ENCODE data around the gene TRIM46.
"Not testable (repeated sequence)": the region's sequence is repeated elsewhere in the genome, so short reads cannot be mapped to it uniquely, and the experiment has no call there.

Gene TRIM46

GRCh38 chr1:155208541-155209311, 35.1 kb downstream of the TRIM46 start, which contains the start of gene MTX1:
TSS of gene MTX1 (plus strand) at chr1:155208695. CDS start at chr1:155208805, 110 bp downstream.
- peak; percentile 76 to 90 (median 84) for DNase-seq

DNA sequence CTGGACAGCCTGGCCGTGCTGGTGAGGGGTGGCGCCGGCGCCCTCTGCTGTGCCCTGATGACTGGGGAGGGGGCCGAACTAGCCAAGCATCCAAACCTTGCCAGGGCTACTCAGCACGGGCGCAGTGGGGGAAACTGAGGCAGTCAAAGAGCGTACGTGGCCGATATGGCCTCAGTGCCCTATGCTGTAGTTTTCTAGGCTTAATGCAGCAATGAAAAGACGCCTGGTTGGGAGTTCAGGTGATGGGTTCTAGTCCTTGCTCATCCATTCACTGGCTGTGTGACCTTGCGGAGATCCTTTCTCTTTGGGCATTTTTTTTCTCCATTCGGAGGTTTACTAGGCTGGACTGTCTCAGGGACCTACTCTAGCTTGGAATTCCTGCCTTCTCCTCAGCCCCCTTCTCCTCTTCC, 35.7 kb downstream of the TRIM46 start:
- DNase-seq: no peak

DNA sequence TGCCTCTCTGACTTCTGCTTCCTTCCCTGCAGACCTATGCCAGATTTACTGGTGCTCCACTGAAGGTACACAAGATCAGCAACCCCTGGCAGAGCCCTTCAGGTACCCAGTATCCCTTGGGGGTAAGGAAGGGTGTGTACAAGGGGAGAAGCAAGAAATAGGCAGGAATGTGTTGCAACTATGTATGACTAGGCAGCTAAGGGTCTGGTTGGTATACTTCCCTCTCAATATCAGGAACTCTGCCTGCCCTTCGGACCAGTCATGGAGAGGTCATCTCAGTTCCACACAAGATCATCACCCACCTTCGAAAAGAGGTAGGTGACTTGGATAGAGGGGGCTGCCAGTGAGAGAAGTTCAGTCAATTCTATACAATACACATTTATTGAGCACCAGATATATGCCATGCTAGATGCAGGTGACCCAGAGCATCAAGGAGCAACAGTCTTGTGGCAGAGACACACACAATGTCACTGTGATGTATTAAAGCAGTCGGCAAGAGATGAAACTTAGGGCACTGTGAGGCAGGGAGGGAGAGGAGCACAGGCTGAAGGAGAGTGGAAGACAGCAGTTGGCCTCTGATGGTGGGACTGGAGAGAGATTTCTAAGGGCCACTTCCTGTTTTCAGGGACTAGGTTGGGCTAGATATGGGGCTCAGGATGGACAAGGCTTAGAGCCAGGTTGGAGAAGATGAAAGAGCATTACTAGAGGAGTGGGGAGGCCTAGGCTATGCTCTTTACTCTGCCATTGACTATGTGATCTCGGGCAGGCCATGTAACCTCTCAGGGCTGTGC, 36.9 kb downstream of the TRIM46 start:
- DNase-seq: no peak

DNA sequence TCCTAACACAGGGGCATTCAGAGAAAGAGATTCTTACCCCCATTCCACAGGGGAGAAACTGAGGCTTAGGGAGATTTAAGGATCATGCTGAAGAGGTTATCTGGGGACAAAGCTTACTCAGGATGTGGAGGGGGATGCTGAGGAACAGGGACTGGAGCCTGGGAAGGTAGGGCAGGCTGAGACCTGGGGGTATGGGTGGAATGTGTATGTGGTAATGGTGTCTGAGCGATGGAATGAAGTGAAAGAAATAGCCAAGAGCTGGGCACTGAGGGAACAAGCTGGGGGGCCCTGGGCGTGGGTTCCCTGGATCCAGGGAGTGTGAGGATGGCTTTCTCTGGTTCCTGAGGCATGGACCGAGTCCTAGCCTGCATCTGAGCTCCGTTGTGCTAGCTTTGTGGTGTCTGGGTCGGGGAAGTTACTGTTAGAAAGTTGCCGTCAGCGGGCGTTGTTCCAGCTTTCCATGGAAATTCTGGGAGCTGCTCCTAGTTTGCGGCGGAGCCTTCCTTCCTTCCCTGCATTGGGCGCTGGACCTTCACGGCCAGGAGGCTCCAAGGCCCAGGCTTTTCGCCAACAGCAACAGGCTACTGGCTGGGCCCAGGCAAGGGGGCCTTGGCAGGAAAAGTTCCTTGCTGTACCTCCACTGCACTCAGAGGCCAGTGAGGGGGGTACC, 37.9 kb downstream of the TRIM46 start:
- not testable (repeated sequence) for DNase-seq

DNA sequence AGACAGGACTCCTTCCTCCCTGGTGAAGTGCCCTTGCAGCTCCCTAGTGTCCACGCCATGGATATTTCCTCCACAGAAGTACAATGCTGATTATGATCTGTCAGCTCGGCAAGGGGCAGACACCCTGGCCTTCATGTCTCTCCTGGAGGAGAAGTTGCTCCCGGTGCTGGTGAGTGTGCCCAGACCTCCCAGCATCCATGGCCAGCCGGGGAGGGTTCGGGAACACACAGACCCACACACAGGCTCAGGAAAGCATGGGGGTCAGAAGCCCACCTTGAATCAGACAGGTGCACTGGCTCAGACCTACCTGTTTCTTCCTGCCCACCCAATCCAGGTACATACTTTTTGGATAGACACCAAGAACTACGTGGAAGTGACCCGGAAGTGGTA, 38.4 kb downstream of the TRIM46 start:
- DNase-seq: not testable (repeated sequence)

GRCh38 chr1:155214702-155215101, 41.1 kb downstream of the TRIM46 start:
- DNase-seq: not testable (repeated sequence)

DNA sequence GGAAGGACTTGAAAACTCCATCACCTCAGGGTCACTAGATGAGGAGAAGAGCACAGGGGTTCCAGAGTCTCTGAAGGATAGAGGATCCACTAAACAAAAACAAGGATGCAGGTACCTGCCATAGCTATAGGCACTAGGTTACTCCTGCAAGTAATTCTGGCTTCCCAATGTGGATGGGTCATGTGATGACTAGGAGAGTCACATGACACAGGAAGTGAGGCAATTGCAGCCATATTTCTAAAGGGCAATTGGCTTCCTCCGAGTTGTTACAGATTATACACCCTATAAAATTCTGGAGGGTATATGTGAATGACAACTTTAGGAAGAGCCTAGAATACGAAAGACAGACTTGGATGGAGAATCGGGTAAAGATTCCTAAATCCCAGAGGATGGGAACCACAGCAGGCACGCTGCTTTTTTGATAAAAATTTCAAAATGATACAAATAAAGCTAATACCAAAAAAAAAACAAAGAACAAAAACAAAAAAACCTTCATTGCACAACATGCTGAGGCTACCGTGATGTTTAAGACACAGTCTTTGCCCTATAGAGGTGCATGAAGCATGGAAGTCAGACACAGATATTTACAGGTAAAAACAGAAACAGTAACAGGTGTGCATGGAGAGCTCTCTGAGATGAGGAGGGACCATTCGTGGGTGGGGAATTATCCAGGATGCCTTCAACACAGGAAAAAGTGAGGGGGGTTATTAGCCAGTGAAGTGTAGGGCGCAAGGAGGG, 45.4 kb downstream of the TRIM46 start:
- DNase-seq: peak in 1 of 6 experiments; percentile 3

GRCh38 chr1:155219592-155220031, 46.0 kb downstream of the TRIM46 start:
- DNase-seq: no peak

DNA sequence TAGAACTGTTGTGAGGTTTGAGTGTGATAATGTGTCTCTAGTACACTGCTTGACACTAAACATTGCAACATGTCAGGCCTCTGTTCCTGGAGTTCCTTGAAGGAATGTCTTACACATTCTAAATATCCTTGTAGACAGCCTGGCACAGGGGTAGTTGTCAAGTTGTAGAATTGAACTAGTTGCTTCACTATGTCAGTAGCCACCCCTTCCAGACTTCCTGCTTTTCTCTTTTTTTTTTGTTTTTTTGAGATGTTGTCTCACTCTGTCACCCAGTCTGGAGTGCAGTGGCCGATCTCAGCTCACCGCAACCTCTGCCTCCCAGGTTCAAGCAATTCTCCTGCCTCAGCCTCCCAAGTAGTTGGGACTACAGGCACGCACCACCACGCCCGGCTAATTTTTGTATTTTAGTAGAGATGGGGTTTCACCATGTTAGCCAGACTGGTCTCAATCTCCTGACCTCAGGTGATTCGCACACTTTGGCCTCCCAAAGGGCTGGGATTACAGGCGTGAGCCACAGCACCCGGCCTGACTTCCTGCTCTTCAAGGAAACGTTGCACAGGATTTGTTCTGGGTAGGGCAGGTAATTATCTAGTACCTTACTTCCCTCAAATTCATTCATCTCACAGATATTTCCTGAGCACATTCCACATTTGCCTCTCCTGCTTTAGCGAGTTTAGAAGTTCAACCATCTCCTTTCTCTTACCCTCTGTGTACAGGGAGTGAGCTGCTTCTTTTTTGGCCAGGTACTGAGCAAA, 46.7 kb downstream of the TRIM46 start:
- not testable (repeated sequence) for DNase-seq

DNA sequence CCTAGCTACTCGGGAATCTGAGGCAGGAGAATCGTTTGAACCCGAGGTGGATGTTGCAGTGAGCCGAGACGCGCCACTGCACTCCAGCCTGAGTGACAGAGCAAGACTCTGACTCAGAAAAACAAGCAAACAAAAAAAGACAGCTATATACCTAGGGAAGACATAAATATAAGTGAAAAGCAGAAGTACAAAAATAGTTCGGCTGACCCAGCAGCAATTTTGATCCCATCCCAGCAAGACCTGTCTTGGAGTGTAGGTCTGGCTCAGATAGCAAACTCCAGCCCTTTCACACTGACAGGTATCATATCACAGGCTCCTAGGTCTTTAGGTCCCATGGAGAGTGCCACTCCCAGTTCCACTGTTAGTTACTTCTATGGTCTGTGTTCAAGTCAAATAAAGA, 49.4 kb downstream of the TRIM46 start:
- DNase-seq: no peak

GRCh38 chr1:155225404-155225759, 51.7 kb downstream of the TRIM46 start:
- not testable (repeated sequence) for DNase-seq

GRCh38 chr1:155226188-155226909, 52.7 kb downstream of the TRIM46 start:
- DNase-seq: peak; percentile 71 to 85 (median 78)

GRCh38 chr1:155226910-155227260, 53.2 kb downstream of the TRIM46 start:
- peak in 1 of 6 experiments; percentile 39 for DNase-seq

GRCh38 chr1:155227261-155228095, 53.8 kb downstream of the TRIM46 start:
- DNase-seq: peak; percentile 92 to 99 (median 97)

GRCh38 chr1:155228096-155228427, 54.4 kb downstream of the TRIM46 start:
- DNase-seq: no peak

GRCh38 chr1:155231302-155231701, 57.7 kb downstream of the TRIM46 start:
- DNase-seq: not testable (repeated sequence)

DNA sequence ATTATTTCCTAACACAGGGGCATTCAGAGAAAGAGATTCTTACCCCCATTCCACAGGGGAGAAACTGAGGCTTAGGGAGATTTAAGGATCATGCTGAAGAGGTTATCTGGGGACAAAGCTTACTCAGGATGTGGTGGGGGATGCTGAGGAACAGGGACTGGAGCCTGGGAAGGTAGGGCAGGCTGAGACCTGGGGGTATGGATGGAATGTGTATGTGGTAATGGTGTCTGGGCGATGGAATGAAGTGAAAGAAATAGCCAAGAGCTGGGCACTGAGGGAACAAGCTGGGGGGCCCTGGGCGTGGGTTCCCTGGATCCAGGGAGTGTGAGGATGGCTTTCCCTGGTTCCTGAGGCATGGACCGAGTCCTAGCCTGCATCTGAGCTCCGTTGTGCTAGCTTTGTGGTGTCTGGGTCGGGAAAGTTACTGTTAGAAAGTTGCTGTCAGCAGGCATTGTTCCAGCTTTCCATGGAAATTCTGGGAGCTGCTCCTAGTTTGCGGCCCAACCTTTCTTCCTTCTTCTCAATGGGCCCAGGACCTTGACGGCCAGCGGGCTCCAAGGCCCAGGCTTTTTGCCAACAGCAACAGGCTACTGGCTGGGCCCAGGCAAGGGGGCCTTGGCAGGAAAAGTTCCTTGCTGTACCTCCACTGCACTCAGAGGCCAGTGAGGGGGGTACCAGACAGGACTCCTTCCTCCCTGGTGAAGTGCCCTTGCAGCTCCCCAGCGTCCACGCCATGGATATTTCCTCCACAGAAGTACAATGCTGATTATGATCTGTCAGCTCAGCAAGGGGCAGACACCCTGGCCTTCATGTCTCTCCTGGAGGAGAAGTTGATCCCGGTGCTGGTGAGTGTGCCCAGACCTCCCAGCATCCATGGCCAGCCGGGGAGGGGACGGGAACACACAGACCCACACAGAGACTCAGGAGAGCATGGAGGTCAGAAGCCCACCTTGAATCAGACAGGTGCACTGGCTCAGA, 58.6 kb downstream of the TRIM46 start:
- DNase-seq: not testable (repeated sequence)

- DNase-seq: not testable (repeated sequence)
Measured at GRCh38 chr1:155233502-155233901, 59.9 kb downstream of the TRIM46 start.
